ENCODE data around the gene PLA2G4A.

PLA2G4A gene

GRCh38 chr1:186828611-186829454 lies at the start of gene PLA2G4A:
PLA2G4A (plus strand) TSS chr1:186828949; CDS start chr1:186854355, 25,406 bp downstream.
- DNase-seq, result no peak

- no peak for DNase-seq
Measured at GRCh38 chr1:186780076-186780475, 48.7 kb upstream of the PLA2G4A start.

GRCh38 chr1:186781730-186782129 lies 47.0 kb upstream of the PLA2G4A start:
- no peak for DNase-seq

GRCh38 chr1:186782791-186783190 lies 46.0 kb upstream of the PLA2G4A start:
- no peak for DNase-seq

GRCh38 chr1:186783193-186783592 lies 45.6 kb upstream of the PLA2G4A start:
- DNase-seq, result no peak

- no peak for DNase-seq
Measured at GRCh38 chr1:186785503-186785902, 43.2 kb upstream of the PLA2G4A start.

GRCh38 chr1:186790101-186790500 lies 38.6 kb upstream of the PLA2G4A start:
- DNase-seq, result no peak

- DNase-seq, result no peak
Measured at GRCh38 chr1:186792870-186793581, 35.7 kb upstream of the PLA2G4A start.

GRCh38 chr1:186793582-186793927 lies 35.2 kb upstream of the PLA2G4A start:
- DNase-seq, result no peak

- no peak for DNase-seq
Measured at GRCh38 chr1:186798960-186799688, 29.6 kb upstream of the PLA2G4A start.

GRCh38 chr1:186799689-186800054 lies 29.1 kb upstream of the PLA2G4A start:
- no peak for DNase-seq

- no peak for DNase-seq
Measured at GRCh38 chr1:186802388-186802787, 26.4 kb upstream of the PLA2G4A start.

GRCh38 chr1:186804679-186805078 lies 24.1 kb upstream of the PLA2G4A start:
- no peak for DNase-seq

GRCh38 chr1:186806477-186806876 lies 22.3 kb upstream of the PLA2G4A start:
- DNase-seq, result no peak

GRCh38 chr1:186807163-186807562 lies 21.6 kb upstream of the PLA2G4A start:
- no peak for DNase-seq

- DNase-seq, result no peak
Measured at GRCh38 chr1:186811892-186812291, 16.9 kb upstream of the PLA2G4A start.

GRCh38 chr1:186812570-186812969 lies 16.2 kb upstream of the PLA2G4A start:
- DNase-seq, result no peak

GRCh38 chr1:186813420-186813819 lies 15.3 kb upstream of the PLA2G4A start:
- DNase-seq, result no peak

- no peak for DNase-seq
Measured at GRCh38 chr1:186819126-186819525, 9.6 kb upstream of the PLA2G4A start.

- no peak for DNase-seq
Measured at GRCh38 chr1:186819563-186819962, 9.2 kb upstream of the PLA2G4A start.

- no peak for DNase-seq
Measured at GRCh38 chr1:186829686-186830587, 1.2 kb downstream of the PLA2G4A start.

- DNase-seq, result no peak
Measured at GRCh38 chr1:186831168-186831567, 2.4 kb downstream of the PLA2G4A start.

All from activated CD4-positive, alpha-beta T cell treated with anti-CD3 and anti-CD28 coated beads, Interleukin-2, amount 50 U/mL, for 1 hour (primary cell).